C4-2B (cell line): Measurements from ENCODE around the gene BRIP1.

Experiments used
- CTCF ChIP-seq: fragments of 450-650 bp; conservative IDR thresholded peaks from 2 replicates; pipeline ENCODE4 v1.5.1; 2017; ENCODE audit warnings: mild to moderate bottlenecking
- ZFX ChIP-seq: fragments of 450-650 bp; IDR thresholded peaks from 2 replicates; pipeline ENCODE4 v1.6.1; 2017

- TF ChIP-seq CTCF (no peak), ZFX (no peak)
Measured at GRCh38 chr17:61724777-61725176, 138.6 kb downstream of the BRIP1 start.
